HG02870 (cell line): ENCODE results near the gene COQ10A.
"Not testable (repeated sequence)": the region's sequence is repeated elsewhere in the genome, so short reads cannot be mapped to it uniquely, and the experiment has no call there.

Experiments
- ATAC-seq: cut with Tn5 transposase; IDR thresholded peaks from one replicate; pipeline ENCODE4 v1.9.1; 2021; ENCODE audit warnings: mild to moderate bottlenecking, moderate library complexity; ENCODE audit not compliant: unreplicated experiment

The COQ10A gene

GRCh38 chr12:56242986-56243385, 23.8 kb upstream of the COQ10A start:
- no peak for ATAC-seq

- ATAC-seq = no peak
Observed at GRCh38 chr12:56243731-56244181, 23.0 kb upstream of the COQ10A start.

GRCh38 chr12:56244494-56244893, 22.2 kb upstream of the COQ10A start:
- ATAC-seq = no peak

GRCh38 chr12:56247923-56248322, 18.8 kb upstream of the COQ10A start:
- ATAC-seq = no peak

GRCh38 chr12:56248711-56249110, 18.0 kb upstream of the COQ10A start:
- no peak for ATAC-seq

- ATAC-seq = no peak
Observed at GRCh38 chr12:56252649-56253048, 14.1 kb upstream of the COQ10A start.

GRCh38 chr12:56253091-56253490, 13.7 kb upstream of the COQ10A start:
- no peak for ATAC-seq

GRCh38 chr12:56255671-56256070, 11.1 kb upstream of the COQ10A start:
- no peak for ATAC-seq

- no peak for ATAC-seq
Observed at GRCh38 chr12:56256326-56256960, 10.3 kb upstream of the COQ10A start.

GRCh38 chr12:56257071-56257470, 9.7 kb upstream of the COQ10A start:
- ATAC-seq = no peak

- ATAC-seq = no peak
Observed at GRCh38 chr12:56257491-56258067, 9.2 kb upstream of the COQ10A start.

GRCh38 chr12:56258068-56258819, 8.5 kb upstream of the COQ10A start, which contains the start of gene ANKRD52:
ANKRD52 (minus strand) TSS chr12:56258384; CDS start chr12:56258269, 115 bp downstream.
- peak; percentile 89 for ATAC-seq

GRCh38 chr12:56258820-56259183, 7.9 kb upstream of the COQ10A start:
- no peak for ATAC-seq

- ATAC-seq = no peak
Observed at GRCh38 chr12:56260380-56260779, 6.4 kb upstream of the COQ10A start.

GRCh38 chr12:56260921-56261320, 5.8 kb upstream of the COQ10A start:
- no peak for ATAC-seq

- ATAC-seq = no peak
Observed at GRCh38 chr12:56261503-56262232, 5.1 kb upstream of the COQ10A start.

- not testable (repeated sequence) for ATAC-seq
Observed at GRCh38 chr12:56262955-56263354, 3.8 kb upstream of the COQ10A start.

- ATAC-seq = not testable (repeated sequence)
Observed at GRCh38 chr12:56266068-56266692, 562 bp upstream of the COQ10A start.

- ATAC-seq = no peak
Observed at GRCh38 chr12:56267443-56268071, 815 bp downstream of the COQ10A start.

GRCh38 chr12:56271031-56271430, 4.3 kb downstream of the COQ10A start:
- no peak for ATAC-seq
